ENCODE results near the gene PAK6.
A peak's percentile ranks its signal among the peaks of the same experiment; 100 is the strongest.

Gene PAK6

DNA sequence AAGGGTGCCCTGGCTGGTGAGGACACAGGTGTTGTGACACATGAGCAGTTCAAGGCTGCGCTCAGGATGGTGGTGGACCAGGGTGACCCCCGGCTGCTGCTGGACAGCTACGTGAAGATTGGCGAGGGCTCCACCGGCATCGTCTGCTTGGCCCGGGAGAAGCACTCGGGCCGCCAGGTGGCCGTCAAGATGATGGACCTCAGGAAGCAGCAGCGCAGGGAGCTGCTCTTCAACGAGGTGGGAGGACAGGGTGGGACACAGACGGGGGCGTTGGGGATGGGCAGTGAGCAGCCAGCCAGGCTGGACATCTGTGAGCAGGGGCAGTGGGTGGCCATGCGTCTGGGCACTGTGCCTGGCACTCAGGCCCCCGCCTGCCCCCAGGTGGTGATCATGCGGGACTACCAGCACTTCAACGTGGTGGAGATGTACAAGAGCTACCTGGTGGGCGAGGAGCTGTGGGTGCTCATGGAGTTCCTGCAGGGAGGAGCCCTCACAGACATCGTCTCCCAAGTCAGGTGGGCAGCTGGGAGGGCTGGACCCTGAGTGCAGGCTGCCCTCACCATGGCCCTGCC is 33.7 kb downstream of the PAK6 start:
- Histone ChIP-seq H3K36me3 (no peaks in the 10 kb centered on the region), H3K4me1 (ENCODE audit: control insufficient read depth in 1 of 2, insufficient read depth in 1 of 2, low read depth in 1 of 2, low read length in 1 of 2) (peaks cover 0 to 5% of the 10 kb centered on the region in 2 experiments)
- no peak for TF ChIP-seq CTCF (IDR thresholded peaks at IDR 0.05)

DNA sequence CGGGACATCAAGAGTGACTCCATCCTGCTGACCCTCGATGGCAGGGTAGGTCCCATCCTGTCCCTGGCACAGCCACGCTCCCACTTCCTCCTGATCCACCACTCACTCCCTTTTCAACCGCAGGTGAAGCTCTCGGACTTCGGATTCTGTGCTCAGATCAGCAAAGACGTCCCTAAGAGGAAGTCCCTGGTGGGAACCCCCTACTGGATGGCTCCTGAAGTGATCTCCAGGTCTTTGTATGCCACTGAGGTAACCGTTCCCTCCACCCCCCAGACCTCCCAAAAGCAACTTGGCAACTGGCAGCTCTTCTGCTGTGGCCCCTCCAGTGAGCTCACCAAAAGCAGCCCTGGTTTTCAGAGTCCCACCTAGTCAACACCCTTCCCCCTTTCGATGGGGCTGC is 34.6 kb downstream of the PAK6 start:
- peaks cover 16% of the 10 kb centered on the region for H3K27me3 ChIP-seq
- TF ChIP-seq CTCF (IDR thresholded peaks at IDR 0.05) = no peak

More for the DNA sequence above, 33.7 kb downstream of the PAK6 start:
- Histone ChIP-seq H3K9me3 (no peaks in the 10 kb centered on the region), H3K4me3 (ENCODE audit: low read depth in 1 of 2, low read length in 1 of 2) (no peak overlapping the region), H3K27ac (no peak overlapping the region), H3K27me3 (peaks cover 7% of the 10 kb centered on the region)

GRCh38 chr15:40274350-40275274 is 35.7 kb downstream of the PAK6 start:
- no peak overlapping the region for H3K4me3 ChIP-seq (ENCODE audit: low read depth in 1 of 2, low read length in 1 of 2)
- peaks cover 3 to 9% of the 10 kb centered on the region in 2 experiments for H3K4me1 ChIP-seq (ENCODE audit: control insufficient read depth in 1 of 2, insufficient read depth in 1 of 2, low read depth in 1 of 2, low read length in 1 of 2)
- H3K9me3 ChIP-seq = no peaks in the 10 kb centered on the region
- H3K27ac ChIP-seq = no peak overlapping the region
- no peaks in the 10 kb centered on the region for H3K36me3 ChIP-seq
- peaks cover 23% of the 10 kb centered on the region for H3K27me3 ChIP-seq
- TF ChIP-seq CTCF (IDR thresholded peaks at IDR 0.05) = peak; percentile 99

More for the DNA sequence above, 34.6 kb downstream of the PAK6 start:
- Histone ChIP-seq H3K4me3 (ENCODE audit: low read depth in 1 of 2, low read length in 1 of 2) (no peak overlapping the region), H3K27ac (no peak overlapping the region), H3K9me3 (no peaks in the 10 kb centered on the region), H3K4me1 (ENCODE audit: control insufficient read depth in 1 of 2, insufficient read depth in 1 of 2, low read depth in 1 of 2, low read length in 1 of 2) (peaks cover 0 to 5% of the 10 kb centered on the region in 2 experiments), H3K36me3 (no peaks in the 10 kb centered on the region)

DNA sequence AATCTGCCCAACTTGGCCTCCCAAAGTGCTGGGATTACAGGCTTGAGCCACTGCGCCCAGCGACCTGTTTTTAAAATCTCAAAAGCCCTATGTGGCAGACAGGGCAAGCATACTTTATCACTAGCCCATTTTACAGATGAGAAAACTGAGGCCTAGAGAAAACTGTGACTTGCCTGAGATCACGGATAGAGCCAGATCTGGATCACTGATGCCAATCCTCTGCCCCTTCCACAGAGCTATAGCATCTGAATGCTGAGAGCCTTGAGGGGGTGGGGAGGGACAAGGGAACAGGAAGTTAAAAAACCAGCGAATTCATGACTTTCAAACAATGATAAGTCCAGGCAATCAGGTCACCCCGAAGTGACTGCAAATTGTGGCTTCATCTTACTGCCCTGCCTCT is 36.7 kb downstream of the PAK6 start:
- Histone ChIP-seq H3K36me3 (no peaks in the 10 kb centered on the region), H3K4me1 (ENCODE audit: control insufficient read depth in 1 of 2, insufficient read depth in 1 of 2, low read depth in 1 of 2, low read length in 1 of 2) (peaks cover 4 to 12% of the 10 kb centered on the region in 2 experiments), H3K9me3 (no peaks in the 10 kb centered on the region), H3K4me3 (ENCODE audit: low read depth in 1 of 2, low read length in 1 of 2) (no peak overlapping the region), H3K27me3 (peaks cover 31% of the 10 kb centered on the region), H3K27ac (no peak overlapping the region)
- no peak for TF ChIP-seq CTCF (IDR thresholded peaks at IDR 0.05)

GRCh38 chr15:40275954-40276353 is 37.1 kb downstream of the PAK6 start:
- Histone ChIP-seq H3K27ac (no peak overlapping the region), H3K27me3 (peaks cover 36% of the 10 kb centered on the region), H3K4me3 (ENCODE audit: low read depth in 1 of 2, low read length in 1 of 2) (no peak overlapping the region), H3K4me1 (ENCODE audit: control insufficient read depth in 1 of 2, insufficient read depth in 1 of 2, low read depth in 1 of 2, low read length in 1 of 2) (peaks cover 4 to 12% of the 10 kb centered on the region in 2 experiments), H3K9me3 (no peaks in the 10 kb centered on the region), H3K36me3 (no peaks in the 10 kb centered on the region)
- TF ChIP-seq CTCF (IDR thresholded peaks at IDR 0.05) = no peak

Data from neutrophil (primary cell).